Ishikawa (cell line): ENCODE results near the gene OS9.

Experiments used
- CEBPB ChIP-seq: IDR thresholded peaks from 2 replicates; pipeline ENCODE4 v1.6.1; 2012
- CREB1 ChIP-seq: IDR thresholded peaks from 2 replicates; pipeline ENCODE4 v1.6.1; 2012; ENCODE audit warnings: low read depth
- EGR1 ChIP-seq: IDR thresholded peaks from 2 replicates; pipeline ENCODE4 v1.6.1; 2012
- EP300 ChIP-seq: IDR thresholded peaks from 2 replicates; pipeline ENCODE4 v1.6.1; 2012; ENCODE audit warnings: borderline replicate concordance
- FOXM1 ChIP-seq: IDR thresholded peaks from 2 replicates; pipeline ENCODE4 v1.6.1; 2012; ENCODE audit warnings: low read depth, borderline replicate concordance
- MAX ChIP-seq: IDR thresholded peaks from 2 replicates; pipeline ENCODE4 v1.6.1; 2012
- NFIC ChIP-seq: IDR thresholded peaks from 2 replicates; pipeline ENCODE4 v1.6.1; 2012
- RAD21 ChIP-seq: IDR thresholded peaks from 2 replicates; pipeline ENCODE4 v1.6.1; 2012; ENCODE audit warnings: low read depth
- REST ChIP-seq: IDR thresholded peaks from 2 replicates; pipeline ENCODE4 v1.6.1; 2012; ENCODE audit warnings: low read depth, mild to moderate bottlenecking
- TAF1 ChIP-seq: IDR thresholded peaks from 2 replicates; pipeline ENCODE4 v1.6.1; 2012; ENCODE audit warnings: low read depth, mild to moderate bottlenecking
- TCF12 ChIP-seq: IDR thresholded peaks from 2 replicates; pipeline ENCODE4 v1.6.1; 2012; ENCODE audit warnings: low read depth
- TEAD4 ChIP-seq: IDR thresholded peaks from 2 replicates; pipeline ENCODE4 v1.6.1; 2012
- USF1 ChIP-seq: IDR thresholded peaks from 2 replicates; pipeline ENCODE4 v1.6.1; 2012
- YY1 ChIP-seq: IDR thresholded peaks from 2 replicates; pipeline ENCODE4 v1.6.1; 2012; ENCODE audit warnings: low read depth
- ZBTB7A ChIP-seq: IDR thresholded peaks from 2 replicates; pipeline ENCODE4 v1.6.1; 2012; ENCODE audit warnings: low read depth

Gene OS9

GRCh38 chr12:57767876-57768275 lies 73.9 kb downstream of the OS9 start:
- TF ChIP-seq NFIC (no peak), USF1 (no peak), FOXM1 (no peak), TCF12 (no peak), CEBPB (no peak), TAF1 (no peak), RAD21 (no peak), EP300 (no peak), TEAD4 (no peak), MAX (no peak), YY1 (no peak), ZBTB7A (no peak), REST (no peak), EGR1 (no peak), CREB1 (no peak)

- no peak for TF ChIP-seq CREB1
- no peak for TF ChIP-seq RAD21
- TF ChIP-seq EP300: no peak
- no peak for TF ChIP-seq REST
- no peak for TF ChIP-seq TCF12
These were observed 75.7 kb downstream of the OS9 start for GRCh38 chr12:57769594-57769993.

GRCh38 chr12:57770734-57771133 lies 76.8 kb downstream of the OS9 start:
- TF ChIP-seq MAX: no peak
- no peak for TF ChIP-seq CREB1
- no peak for TF ChIP-seq YY1
- no peak for TF ChIP-seq TEAD4
- TF ChIP-seq EP300: no peak
- TF ChIP-seq TCF12: no peak
- TF ChIP-seq TAF1: no peak
- no peak for TF ChIP-seq CEBPB
- no peak for TF ChIP-seq NFIC
- TF ChIP-seq REST: no peak
- no peak for TF ChIP-seq ZBTB7A
- TF ChIP-seq RAD21: no peak
- no peak for TF ChIP-seq EGR1
- TF ChIP-seq FOXM1: no peak
- no peak for TF ChIP-seq USF1
